Activated CD8-positive, alpha-beta memory T cell treated with anti-CD3 and anti-CD28 coated beads for 36 hours (primary cell): Measurements from ENCODE around the gene TAPT1. TPM values are rescaled to one million over a fixed set of nuclear protein-coding genes. Genes with fewer than 3 reads are reported as not detected.
"Not testable (repeated sequence)": the region's sequence is repeated elsewhere in the genome, so short reads cannot be mapped to it uniquely, and the experiment has no call there.

Experiments used
- CTCF ChIA-PET: fragments of 350-600 bp; sonication (Branson Sonifier 250); formaldehyde crosslinking; loops from one replicate; lab custom pipeline; 2021; ENCODE audit warnings: antibody characterized with exemption; lab: Charles Lee
- POLR2A ChIA-PET: fragments of 350-600 bp; sonication (Branson Sonifier 250); formaldehyde crosslinking; loops from one replicate; lab custom pipeline; 2021; ENCODE audit warnings: antibody characterized with exemption; lab: Charles Lee
- total RNA-seq, 2 experiments: library from RNA; stranded (reverse); gene quantifications; one replicate each; pipeline ENCODE4 v1.2.3, GENCODE V29; 2021

TAPT1 gene, protein sequence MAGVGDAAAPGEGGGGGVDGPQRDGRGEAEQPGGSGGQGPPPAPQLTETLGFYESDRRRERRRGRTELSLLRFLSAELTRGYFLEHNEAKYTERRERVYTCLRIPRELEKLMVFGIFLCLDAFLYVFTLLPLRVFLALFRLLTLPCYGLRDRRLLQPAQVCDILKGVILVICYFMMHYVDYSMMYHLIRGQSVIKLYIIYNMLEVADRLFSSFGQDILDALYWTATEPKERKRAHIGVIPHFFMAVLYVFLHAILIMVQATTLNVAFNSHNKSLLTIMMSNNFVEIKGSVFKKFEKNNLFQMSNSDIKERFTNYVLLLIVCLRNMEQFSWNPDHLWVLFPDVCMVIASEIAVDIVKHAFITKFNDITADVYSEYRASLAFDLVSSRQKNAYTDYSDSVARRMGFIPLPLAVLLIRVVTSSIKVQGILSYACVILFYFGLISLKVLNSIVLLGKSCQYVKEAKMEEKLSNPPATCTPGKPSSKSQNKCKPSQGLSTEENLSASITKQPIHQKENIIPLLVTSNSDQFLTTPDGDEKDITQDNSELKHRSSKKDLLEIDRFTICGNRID
- 10 to 100 TPM; 26.8 to 30.5 TPM for total RNA-seq

GRCh38 chr4:16225863-16226815, at the start of gene TAPT1:
TSS of gene TAPT1 (minus strand) at chr4:16226471. CDS start at chr4:16226457, 14 bp downstream.
- POLR2A ChIA-PET: interaction anchor here (0.6 kb wide), 1 partner anchor 1218 kb away, joined by 3 read pairs; no protein-coding TSS in a partner anchor

DNA sequence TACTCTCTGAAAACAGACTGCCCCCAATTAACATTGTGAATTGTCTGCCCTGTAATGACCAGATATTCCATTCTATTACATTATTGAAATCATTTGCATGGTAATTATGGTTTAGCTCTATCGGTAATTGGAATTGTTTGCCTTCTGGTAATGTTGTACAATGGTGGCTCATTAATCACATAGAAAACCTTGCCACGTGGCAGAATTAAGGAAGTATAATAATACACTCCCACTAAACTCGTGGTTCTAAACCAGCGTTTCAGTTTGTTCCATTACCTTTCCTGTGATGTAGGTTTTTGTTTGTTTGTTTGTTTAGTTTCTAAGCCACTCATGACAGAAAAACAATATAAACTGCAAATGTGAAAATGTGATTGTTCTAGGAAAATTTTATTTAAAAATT, 45.1 kb upstream of the TAPT1 start:
- POLR2A ChIA-PET: no interaction called here
- CTCF ChIA-PET: no interaction called here

More at GRCh38 chr4:16225863-16226815, at the start of gene TAPT1:
- CTCF ChIA-PET: interaction anchor here (1.6 kb wide), 1 partner anchor 39 kb away, joined by 5 read pairs; no protein-coding TSS in a partner anchor

GRCh38 chr4:16270454-16271328, 44.4 kb upstream of the TAPT1 start:
- CTCF ChIA-PET: no interaction called here
- POLR2A ChIA-PET: no interaction called here

GRCh38 chr4:16269742-16270453, 43.6 kb upstream of the TAPT1 start:
- POLR2A ChIA-PET, CTCF ChIA-PET: not testable (repeated sequence)

- POLR2A ChIA-PET: no interaction called here
- CTCF ChIA-PET: no interaction called here
Measured at GRCh38 chr4:16269240-16269639, 43.0 kb upstream of the TAPT1 start.

DNA sequence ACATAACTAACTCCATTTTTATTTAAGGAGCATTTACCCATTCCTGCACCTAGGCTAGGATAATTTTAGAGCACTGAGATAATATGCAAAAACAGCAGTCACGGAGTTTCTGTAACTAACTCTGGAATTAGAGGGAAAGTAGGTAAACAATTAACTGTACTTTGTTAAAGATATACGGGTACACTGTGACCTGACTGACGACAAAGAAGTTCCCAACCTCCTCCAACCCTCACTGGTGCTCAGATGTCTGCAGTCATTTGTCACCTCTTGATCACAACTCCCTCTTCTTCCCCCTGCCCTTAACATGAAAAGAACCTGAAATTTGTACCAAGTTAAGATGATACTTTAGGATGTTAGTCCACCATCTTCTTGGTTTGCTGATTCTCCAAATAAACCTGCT, 42.0 kb upstream of the TAPT1 start:
- ChIA-PET CTCF (no interaction called here), POLR2A (no interaction called here)

DNA sequence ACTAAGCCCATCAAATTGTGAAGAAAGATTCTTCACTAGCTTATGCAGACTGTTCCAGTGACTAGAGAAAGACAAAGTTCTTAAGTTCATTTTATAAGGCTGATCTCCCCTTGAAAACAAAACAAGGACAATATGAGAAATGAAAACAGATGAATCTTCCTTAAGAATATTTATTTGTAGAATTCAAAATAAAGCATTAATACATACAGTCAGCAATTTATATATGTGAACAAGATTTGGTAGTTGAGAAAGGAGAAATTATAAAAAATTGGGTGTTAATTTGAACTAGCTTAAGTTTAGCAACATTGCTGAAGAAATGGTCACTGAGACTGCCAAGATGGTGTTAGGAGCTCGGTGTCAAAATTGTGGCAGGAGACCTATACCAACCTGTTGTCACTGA, 41.4 kb upstream of the TAPT1 start:
- ChIA-PET CTCF (no interaction called here), POLR2A (interaction anchor here (0.6 kb wide), 1 partner anchor 1243 kb away, joined by 5 read pairs; no protein-coding TSS in a partner anchor)

GRCh38 chr4:16265820-16266219, 39.5 kb upstream of the TAPT1 start:
- ChIA-PET POLR2A (interaction anchor here (0.5 kb wide), 1 partner anchor 15 kb away, joined by 3 read pairs; no protein-coding TSS in a partner anchor), CTCF (interaction anchor here (1.4 kb wide), 1 partner anchor 240 kb away, joined by 4 read pairs; no protein-coding TSS in a partner anchor)

GRCh38 chr4:16264798-16265197, 38.5 kb upstream of the TAPT1 start:
- CTCF ChIA-PET: interaction anchor here (0.8 to 1.6 kb wide), 8 partner anchors 15 to 303 kb away, joined by 3 to 5 read pairs (median 4); no protein-coding TSS in a partner anchor
- POLR2A ChIA-PET: no interaction called here

DNA sequence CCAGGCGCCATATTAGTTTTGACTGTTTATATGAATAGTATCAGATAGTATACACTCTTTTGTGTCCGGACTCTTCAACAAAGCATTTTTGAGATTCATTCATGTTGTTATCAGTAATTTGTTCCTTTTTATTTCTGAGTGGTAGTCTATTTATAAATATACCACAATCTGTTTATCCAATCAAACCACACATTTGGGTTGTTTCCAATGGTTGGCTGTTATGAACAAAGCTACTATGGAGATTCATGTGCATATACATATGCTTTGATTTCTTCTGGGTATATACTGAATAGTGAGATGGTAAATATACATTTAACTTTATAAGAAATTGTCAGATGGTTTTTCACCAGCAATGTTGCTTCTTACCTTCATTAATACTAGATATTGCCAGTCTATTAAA, 36.8 kb upstream of the TAPT1 start:
- ChIA-PET CTCF (no interaction called here), POLR2A (no interaction called here)

DNA sequence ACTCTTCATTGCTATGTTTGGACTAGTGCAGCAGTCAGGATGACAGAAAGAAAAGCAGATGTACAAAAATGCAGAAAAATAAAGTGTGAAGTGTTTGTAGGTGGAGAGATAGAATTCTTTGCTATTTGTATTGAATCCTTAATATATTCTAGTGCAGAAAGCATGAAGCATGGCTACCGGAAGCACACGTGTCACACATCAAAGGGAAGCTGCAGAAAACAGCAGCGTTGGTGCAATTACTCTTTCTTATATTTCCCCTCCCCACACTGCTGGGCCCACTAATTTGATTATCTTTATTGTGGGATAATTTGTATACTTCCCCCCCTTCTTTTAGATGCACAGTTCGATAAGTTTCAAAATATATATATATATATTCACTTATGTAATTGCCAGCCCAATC, 35.9 kb upstream of the TAPT1 start:
- CTCF ChIA-PET: interaction anchor here (0.7 kb wide), 1 partner anchor 56 kb away, joined by 3 read pairs; no protein-coding TSS in a partner anchor
- POLR2A ChIA-PET: no interaction called here

DNA sequence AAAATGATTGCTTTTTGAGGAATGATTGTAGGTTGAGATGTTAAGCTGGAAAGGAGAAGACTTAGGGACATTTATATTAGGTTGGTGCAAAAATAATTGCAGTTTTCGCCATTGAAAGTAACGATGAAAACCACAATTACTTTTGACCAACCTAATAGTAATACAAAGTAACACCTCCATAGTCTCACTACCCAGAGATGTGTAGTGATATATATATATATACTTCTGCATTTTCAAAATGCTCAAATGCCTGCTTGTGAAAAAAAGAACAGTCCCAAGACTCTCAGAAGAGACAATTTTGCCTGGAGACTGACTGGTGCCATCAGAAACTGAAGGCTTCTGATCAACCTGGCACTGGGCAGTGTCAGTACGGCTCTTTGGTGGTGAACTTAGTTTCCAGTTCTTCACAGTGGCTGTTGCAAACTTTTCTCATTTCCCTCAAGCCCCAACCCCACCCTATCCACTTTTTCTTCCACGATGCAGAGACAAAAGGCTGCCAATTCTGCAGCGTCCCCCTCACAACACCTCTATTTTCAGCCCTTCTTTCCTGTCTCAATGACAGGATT, 35.1 kb upstream of the TAPT1 start:
- ChIA-PET CTCF (no interaction called here), POLR2A (no interaction called here)

DNA sequence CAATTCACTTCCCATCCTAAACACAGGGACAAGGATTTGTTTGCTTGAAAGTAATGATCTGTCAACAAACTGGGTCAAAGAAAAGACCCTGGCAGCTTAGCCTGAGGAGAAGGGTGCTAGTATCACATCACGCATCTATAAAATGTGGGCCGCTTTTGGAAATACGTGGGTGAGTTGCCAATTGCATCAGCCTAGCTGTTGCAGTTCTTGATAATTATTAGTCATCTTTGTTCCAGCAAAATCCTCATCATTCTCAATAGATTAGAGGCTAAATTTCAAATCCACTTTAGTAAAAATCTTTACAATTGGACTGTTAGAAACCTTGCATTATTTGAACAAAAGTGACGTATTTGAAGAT, 33.6 kb upstream of the TAPT1 start:
- CTCF ChIA-PET: interaction anchor here (1.8 kb wide), 1 partner anchor 54 kb away, joined by 4 read pairs; no protein-coding TSS in a partner anchor

DNA sequence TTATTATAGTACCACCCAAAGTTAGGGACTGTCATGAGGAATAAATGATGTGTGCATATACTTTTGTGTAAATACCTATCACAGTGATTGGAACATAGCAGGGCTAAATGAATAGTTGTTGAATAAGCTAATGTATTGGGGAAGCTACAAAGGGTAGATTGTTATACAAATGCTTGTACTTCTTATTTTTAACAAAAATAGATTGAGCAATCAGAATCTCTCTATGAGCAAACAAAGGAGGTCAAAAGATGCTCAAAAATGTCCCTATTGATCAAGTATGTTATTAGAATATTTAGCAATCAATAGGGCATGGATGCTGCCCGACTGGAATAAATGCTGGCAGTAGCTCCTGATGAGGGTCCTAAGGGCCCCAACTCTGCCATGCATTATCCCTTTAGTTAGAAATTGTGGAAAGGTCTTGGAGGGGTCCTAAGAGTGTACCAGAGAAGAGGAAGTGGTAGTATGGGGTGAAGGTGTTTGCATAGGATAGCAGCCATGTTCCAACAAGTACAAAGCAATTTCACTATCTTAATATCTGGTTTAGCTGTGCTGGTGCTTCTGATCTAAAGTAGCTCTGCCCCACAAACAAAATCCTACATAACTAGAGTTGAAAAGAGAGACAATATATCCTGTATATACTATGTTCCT, 33.1 kb upstream of the TAPT1 start:
- ChIA-PET POLR2A (no interaction called here), CTCF (interaction anchor here (0.8 to 1.8 kb wide), 2 partner anchors 42 to 54 kb away, joined by 3 to 4 read pairs; no protein-coding TSS in a partner anchor)

More for the DNA sequence above, 33.6 kb upstream of the TAPT1 start:
- POLR2A ChIA-PET: no interaction called here

- POLR2A ChIA-PET: interaction anchor here (0.6 kb wide), 1 partner anchor 30 kb away, joined by 3 read pairs; no protein-coding TSS in a partner anchor
- CTCF ChIA-PET: interaction anchor here (0.8 kb wide), 1 partner anchor 8 kb away, joined by 3 read pairs; no protein-coding TSS in a partner anchor
Measured at GRCh38 chr4:16257611-16258010, 31.3 kb upstream of the TAPT1 start.

DNA sequence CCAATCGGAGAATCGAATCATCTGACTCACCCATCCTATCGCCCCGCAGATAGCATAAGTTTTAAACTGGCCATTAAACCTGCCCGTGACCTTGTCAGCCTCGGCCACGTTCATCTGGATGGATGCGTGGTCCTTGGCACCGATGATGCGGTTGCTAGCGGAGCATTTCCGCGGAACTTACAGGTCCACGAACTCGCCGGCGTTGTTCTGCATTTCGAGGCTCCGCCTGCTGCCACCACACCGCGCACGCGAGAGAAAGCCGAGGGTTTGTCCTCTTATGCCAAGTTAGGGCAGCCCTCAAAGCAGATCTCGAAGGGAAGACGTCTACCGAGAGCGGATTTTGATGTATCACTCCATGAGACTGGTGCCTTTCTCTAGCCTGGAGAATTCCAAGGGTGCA, 30.1 kb upstream of the TAPT1 start:
- ChIA-PET POLR2A (no interaction called here), CTCF (no interaction called here)

DNA sequence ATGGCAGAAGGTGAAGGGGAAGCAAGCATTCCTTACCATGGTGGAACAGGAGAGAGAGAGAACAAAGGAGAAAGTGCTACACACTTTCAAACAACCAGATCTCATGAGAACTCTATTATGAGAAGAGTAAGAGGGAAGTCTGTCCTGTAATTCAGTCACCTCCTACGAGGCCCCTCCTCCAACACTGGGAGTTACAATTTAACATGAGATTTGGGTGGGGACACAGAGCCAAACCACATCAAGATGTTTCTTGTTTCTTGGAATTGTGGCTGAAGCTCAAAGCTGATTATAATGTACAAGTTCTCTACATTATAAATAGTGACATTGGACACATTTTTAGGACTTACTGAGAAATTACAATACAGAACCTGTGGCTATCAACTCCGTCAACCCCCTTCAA, 29.5 kb upstream of the TAPT1 start:
- ChIA-PET POLR2A (no interaction called here), CTCF (no interaction called here)
